Measurements from ENCODE around the gene ZDHHC18. TPM values are rescaled to one million over a fixed set of nuclear protein-coding genes. Genes with fewer than 3 reads are reported as not detected.

Gene ZDHHC18
- total and polyA plus RNA-seq, 9 donors, result 9.5 to 15.8 (median 12.3) TPM

DNA sequence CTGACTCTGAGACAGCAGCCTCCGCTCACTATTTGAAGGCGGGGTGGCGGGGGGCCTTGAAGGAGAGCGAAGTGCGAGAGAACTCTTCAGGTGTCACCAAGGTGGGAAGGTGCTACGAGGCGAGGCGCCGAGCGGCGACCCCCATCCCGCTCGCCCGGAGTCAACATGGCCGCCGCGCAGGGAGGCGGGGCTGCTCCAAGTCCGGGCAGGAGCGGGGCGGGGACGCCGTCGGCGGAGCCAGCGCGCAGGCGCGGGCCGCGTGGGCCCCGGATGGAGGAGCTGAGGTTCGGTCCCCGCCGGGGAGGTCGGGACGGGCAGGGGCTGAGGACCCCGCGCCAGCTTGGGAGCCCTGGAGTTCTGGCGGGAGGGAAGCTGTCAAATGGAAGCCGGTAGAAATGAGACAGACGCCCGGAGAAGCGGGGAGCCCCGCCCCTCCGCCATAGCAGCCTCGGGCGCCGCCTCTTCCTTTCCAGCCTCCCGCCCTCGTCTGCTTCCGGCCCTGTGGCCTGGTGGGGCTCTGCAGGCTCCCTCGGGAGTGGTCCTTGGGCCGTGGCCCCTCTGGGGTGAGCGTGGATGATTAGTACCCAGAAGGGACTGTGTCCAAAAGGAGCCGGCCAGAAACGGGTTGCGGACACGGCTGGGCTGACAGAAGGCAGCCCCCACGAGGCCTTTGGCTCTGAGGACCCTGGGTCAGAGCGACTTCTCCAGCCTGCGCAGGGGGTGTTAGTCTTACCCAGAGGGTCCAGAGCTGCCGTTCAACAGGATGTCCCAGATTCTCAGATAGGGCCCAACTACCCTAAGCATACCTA is 38.6 kb upstream of the ZDHHC18 start, which contains the start of gene PIGV:
PIGV (plus strand) TSS at position 245 of the 809 bp plus-strand sequence. CDS start 2,866 bp downstream, outside the sequence.
- H3K4me3 ChIP-seq, result peak within 1 kb of the TSS; percentile 67
- peak; percentile 89 to 95 (median 92) for DNase-seq
- peak within 1 kb of the TSS; percentile 96 to 99 for H3K27ac ChIP-seq
- H3K9me3 ChIP-seq, result no peaks in the 10 kb centered on the region
- H3K27me3 ChIP-seq, result no peaks in the 10 kb centered on the region
- intact Hi-C loops (cut with DNase I), result loop anchor here (2.0 to 10.0 kb wide), 4 partner anchors 63 to 185 kb away; partner anchors contain the start of gene ARID1A (in 3 of the 4)
- H3K36me3 ChIP-seq, result no peaks in the 10 kb centered on the region
- WGBS, 3 donors, result 0 to 1% (median 0%) methylated on average over 37 to 63 of the region's 63 CpGs
- TF ChIP-seq EP300 (IDR thresholded peaks at IDR 0.05) (no peak), POLR2A (IDR thresholded peaks at IDR 0.05) (peak; percentile 84)
- TF ChIP-seq, protein P1, sequence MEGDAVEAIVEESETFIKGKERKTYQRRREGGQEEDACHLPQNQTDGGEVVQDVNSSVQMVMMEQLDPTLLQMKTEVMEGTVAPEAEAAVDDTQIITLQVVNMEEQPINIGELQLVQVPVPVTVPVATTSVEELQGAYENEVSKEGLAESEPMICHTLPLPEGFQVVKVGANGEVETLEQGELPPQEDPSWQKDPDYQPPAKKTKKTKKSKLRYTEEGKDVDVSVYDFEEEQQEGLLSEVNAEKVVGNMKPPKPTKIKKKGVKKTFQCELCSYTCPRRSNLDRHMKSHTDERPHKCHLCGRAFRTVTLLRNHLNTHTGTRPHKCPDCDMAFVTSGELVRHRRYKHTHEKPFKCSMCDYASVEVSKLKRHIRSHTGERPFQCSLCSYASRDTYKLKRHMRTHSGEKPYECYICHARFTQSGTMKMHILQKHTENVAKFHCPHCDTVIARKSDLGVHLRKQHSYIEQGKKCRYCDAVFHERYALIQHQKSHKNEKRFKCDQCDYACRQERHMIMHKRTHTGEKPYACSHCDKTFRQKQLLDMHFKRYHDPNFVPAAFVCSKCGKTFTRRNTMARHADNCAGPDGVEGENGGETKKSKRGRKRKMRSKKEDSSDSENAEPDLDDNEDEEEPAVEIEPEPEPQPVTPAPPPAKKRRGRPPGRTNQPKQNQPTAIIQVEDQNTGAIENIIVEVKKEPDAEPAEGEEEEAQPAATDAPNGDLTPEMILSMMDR (IDR thresholded peaks at IDR 0.05), result peak in 2 of 3 donors; percentile 46 to 51
- peaks cover 23% of the 10 kb centered on the region for H3K4me1 ChIP-seq (ENCODE audit: insufficient read depth)

DNA sequence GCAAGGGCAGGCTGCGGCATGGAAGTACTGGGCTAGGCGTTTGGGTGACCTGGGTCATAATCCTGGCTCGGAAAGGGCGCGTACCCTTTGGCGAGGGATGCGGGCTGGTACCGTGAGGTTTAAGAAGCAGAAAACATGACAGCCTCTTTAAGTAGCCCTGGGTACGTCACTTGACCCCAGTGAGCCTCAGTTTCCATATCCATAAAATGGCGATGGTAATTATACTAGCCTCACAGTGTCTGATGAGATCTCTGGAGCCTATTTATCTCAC is 38.0 kb upstream of the ZDHHC18 start:
- TF ChIP-seq EP300 (IDR thresholded peaks at IDR 0.05), result no peak
- TF ChIP-seq, protein P1 (IDR thresholded peaks at IDR 0.05), result no peak
- H3K4me3 ChIP-seq, result peak overlapping the region; percentile 67
- no peak for DNase-seq
- intact Hi-C loops (cut with DNase I), result loop anchor here (2.0 to 10.0 kb wide), 4 partner anchors 64 to 186 kb away; partner anchors contain the start of gene ARID1A (in 3 of the 4)
- no peaks in the 10 kb centered on the region for H3K27me3 ChIP-seq
- H3K4me1 ChIP-seq (ENCODE audit: insufficient read depth), result peaks cover 20% of the 10 kb centered on the region
- no peaks in the 10 kb centered on the region for H3K9me3 ChIP-seq
- 1 to 2% (median 2%) methylated on average over 10 of the region's 10 CpGs for WGBS, 3 donors
- no peaks in the 10 kb centered on the region for H3K36me3 ChIP-seq
- peak overlapping the region; percentile 96 to 99 for H3K27ac ChIP-seq

DNA sequence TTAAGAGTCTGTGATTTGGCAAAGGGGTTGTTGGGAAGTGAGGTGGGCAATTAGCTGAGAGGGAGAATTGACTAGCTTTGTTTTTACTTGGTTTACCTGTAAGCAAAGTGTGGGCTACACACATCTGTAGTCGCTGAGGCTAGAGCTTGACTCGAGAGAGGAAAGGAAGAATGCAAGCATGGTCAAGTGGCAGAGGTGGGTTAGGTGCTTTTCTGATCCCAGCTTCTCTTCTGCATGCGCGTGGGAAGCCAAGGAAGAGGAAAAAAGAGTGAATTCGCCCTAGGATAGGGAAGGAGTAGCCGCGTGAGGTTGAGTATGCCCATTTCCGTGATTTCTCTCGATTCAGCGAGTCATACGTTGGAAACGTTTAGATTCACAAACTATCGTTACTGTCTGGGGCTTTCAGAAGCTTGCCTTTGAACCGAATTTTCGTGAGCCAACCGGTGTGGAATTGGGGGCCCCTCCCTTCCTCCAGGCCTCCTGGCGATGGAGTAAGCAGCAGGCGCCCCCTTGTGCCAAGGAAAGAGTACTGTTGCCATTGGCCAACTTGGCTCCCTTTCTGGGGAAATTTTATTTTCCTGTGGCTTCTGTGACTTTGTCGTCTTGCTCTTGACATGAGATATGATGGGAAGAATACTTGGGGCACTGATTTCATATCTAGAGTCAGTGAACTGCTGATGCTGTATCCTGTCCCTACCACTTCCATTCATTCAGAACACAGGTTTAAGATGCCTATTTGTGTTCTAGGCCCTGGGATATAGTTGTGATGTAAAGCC is 37.5 kb upstream of the ZDHHC18 start:
- Histone ChIP-seq H3K9me3 (no peaks in the 10 kb centered on the region), H3K27me3 (no peaks in the 10 kb centered on the region), H3K4me3 (peak overlapping the region; percentile 67), H3K27ac (peak overlapping the region; percentile 96 to 99), H3K4me1 (ENCODE audit: insufficient read depth) (peaks cover 20% of the 10 kb centered on the region), H3K36me3 (no peaks in the 10 kb centered on the region)
- no peak for TF ChIP-seq EP300 (IDR thresholded peaks at IDR 0.05)
- TF ChIP-seq, protein P1 (IDR thresholded peaks at IDR 0.05), result peak in 2 of 3 donors; percentile 96 to 97
- TF ChIP-seq POLR2A (IDR thresholded peaks at IDR 0.05), result peak; percentile 46
- intact Hi-C loops (cut with DNase I), result loop anchor here (2.0 to 10.0 kb wide), 4 partner anchors 64 to 186 kb away; partner anchors contain the start of gene ARID1A (in 3 of the 4)
- 0 to 2% (median 1%) methylated on average over 19 of the region's 19 CpGs for WGBS, 3 donors
- DNase-seq, result peak; percentile 85 to 93 (median 89)

DNA sequence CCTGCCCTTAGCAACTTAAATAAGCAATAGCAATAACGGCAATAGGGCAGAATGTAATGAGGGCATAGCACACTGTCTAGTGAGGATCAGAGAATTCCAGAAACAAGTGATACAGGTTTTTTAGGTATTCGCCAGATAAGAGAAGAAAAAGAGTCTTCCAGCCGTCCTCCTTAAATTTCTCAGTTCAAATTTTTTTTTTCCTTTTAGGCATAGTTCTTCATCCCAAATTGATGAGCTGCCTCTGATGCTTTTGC is 36.9 kb upstream of the ZDHHC18 start:
- peaks cover 19% of the 10 kb centered on the region for H3K4me1 ChIP-seq (ENCODE audit: insufficient read depth)
- no peak overlapping the region for H3K4me3 ChIP-seq
- no peak for DNase-seq
- H3K27ac ChIP-seq, result no peak overlapping the region
- no peaks in the 10 kb centered on the region for H3K9me3 ChIP-seq
- H3K27me3 ChIP-seq, result no peaks in the 10 kb centered on the region
- no peaks in the 10 kb centered on the region for H3K36me3 ChIP-seq
- intact Hi-C loops (cut with DNase I), result loop anchor here (2.0 to 10.0 kb wide), 4 partner anchors 65 to 187 kb away; partner anchors contain the start of gene ARID1A (in 3 of the 4)
- TF ChIP-seq, protein P1 (IDR thresholded peaks at IDR 0.05), result no peak
- TF ChIP-seq POLR2A (IDR thresholded peaks at IDR 0.05) (no peak), EP300 (IDR thresholded peaks at IDR 0.05) (no peak)
- 65 to 69% (median 66%) methylated on average over 3 of the region's 3 CpGs for WGBS, 3 donors
